Colon (tissue), 2 donors: Measurements from ENCODE around the gene CACNB3.
"Not testable (repeated sequence)": the region's sequence is repeated elsewhere in the genome, so short reads cannot be mapped to it uniquely, and the experiment has no call there.

Experiments used
- FAIRE-seq: peaks from 2 replicates; lab custom pipeline; 2012; peaks lifted over from hg19 to GRCh38; lab: Jason Lieb, UNC
- donor health status: control.
- donor health status: control.

CACNB3 gene

GRCh38 chr12:48857278-48857994 is 39.1 kb downstream of the CACNB3 start:
- no peak for FAIRE-seq

- no peak for FAIRE-seq
Observed at GRCh38 chr12:48858043-48858442, 39.7 kb downstream of the CACNB3 start.

- no peak for FAIRE-seq
Observed at GRCh38 chr12:48859607-48860006, 41.3 kb downstream of the CACNB3 start.

- not testable (repeated sequence) for FAIRE-seq
Observed at GRCh38 chr12:48860236-48860635, 41.9 kb downstream of the CACNB3 start.

- no peak for FAIRE-seq
Observed at GRCh38 chr12:48861111-48861510, 42.8 kb downstream of the CACNB3 start.

- FAIRE-seq = no peak
Observed at GRCh38 chr12:48862760-48863159, 44.5 kb downstream of the CACNB3 start.

GRCh38 chr12:48863291-48863690 is 45.0 kb downstream of the CACNB3 start:
- no peak for FAIRE-seq

GRCh38 chr12:48865281-48866051 is 47.2 kb downstream of the CACNB3 start, which contains the start of gene RND1:
Gene RND1, minus strand, starts transcription at chr12:48865870. Its CDS starts 103 bp downstream, at chr12:48865767.
- FAIRE-seq = peak; percentile 75

- no peak for FAIRE-seq
Observed at GRCh38 chr12:48866052-48866711, 47.9 kb downstream of the CACNB3 start.

GRCh38 chr12:48868451-48868850 is 50.2 kb downstream of the CACNB3 start:
- no peak for FAIRE-seq

GRCh38 chr12:48869191-48869590 is 50.9 kb downstream of the CACNB3 start:
- no peak for FAIRE-seq

- FAIRE-seq = no peak
Observed at GRCh38 chr12:48873096-48873495, 54.8 kb downstream of the CACNB3 start.

GRCh38 chr12:48873534-48873933 is 55.2 kb downstream of the CACNB3 start:
- not testable (repeated sequence) for FAIRE-seq

- no peak for FAIRE-seq
Observed at GRCh38 chr12:48875944-48876515, 57.7 kb downstream of the CACNB3 start.
